ENCODE data around the gene STOML2.
"Not testable (repeated sequence)": the region's sequence is repeated elsewhere in the genome, so short reads cannot be mapped to it uniquely, and the experiment has no call there.

STOML2 gene, protein sequence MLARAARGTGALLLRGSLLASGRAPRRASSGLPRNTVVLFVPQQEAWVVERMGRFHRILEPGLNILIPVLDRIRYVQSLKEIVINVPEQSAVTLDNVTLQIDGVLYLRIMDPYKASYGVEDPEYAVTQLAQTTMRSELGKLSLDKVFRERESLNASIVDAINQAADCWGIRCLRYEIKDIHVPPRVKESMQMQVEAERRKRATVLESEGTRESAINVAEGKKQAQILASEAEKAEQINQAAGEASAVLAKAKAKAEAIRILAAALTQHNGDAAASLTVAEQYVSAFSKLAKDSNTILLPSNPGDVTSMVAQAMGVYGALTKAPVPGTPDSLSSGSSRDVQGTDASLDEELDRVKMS

DNA sequence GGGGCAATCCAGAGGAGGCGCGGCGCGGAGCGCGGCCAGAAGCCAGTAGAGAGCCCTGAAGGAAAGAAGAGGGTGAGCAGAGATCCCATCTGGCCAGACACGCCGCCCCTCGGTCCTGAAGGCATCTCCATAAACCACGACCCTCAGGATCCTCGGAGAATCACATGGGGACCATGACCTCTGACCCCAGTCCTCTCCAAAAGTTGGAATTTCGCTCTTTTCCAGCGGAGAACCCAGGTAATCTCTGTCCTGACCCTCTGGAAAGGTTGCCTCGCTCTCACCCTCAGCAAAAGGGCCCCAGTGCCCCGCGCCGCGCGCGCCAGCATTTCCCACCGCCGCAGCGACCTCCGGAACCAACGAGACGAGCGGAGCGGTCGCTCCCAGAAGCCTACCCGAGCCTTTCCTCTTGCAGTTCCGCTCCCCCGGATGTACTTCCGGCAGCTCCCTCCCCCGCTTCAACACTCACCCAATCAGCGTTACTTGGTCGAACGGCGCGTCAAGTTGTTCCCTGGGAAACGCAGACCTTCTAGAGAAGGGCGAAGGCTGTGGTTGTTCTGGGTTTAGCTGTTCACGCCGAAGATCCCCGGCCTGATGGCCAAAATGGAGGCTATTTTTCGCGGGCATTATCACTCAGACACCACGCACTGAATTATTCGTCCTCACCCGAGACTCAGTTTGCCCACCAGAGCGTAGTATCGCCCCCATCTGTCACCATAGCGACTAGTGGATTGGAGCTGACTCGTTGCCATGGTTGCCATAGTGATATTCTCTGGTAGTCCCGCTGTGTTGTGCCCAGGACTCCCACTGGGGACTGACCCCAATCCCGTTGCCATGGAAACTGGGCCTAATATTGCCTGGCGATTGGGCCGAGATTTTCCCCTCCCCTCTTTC lies at the start of gene STOML2:
TSS of gene STOML2 (minus strand) at position 363 of the 891 bp plus-strand sequence. CDS start at position 326, 37 bp downstream.
- DNase-seq (ENCODE audit: low read depth in 2 of 2) = peak; percentile 82 to 87

DNA sequence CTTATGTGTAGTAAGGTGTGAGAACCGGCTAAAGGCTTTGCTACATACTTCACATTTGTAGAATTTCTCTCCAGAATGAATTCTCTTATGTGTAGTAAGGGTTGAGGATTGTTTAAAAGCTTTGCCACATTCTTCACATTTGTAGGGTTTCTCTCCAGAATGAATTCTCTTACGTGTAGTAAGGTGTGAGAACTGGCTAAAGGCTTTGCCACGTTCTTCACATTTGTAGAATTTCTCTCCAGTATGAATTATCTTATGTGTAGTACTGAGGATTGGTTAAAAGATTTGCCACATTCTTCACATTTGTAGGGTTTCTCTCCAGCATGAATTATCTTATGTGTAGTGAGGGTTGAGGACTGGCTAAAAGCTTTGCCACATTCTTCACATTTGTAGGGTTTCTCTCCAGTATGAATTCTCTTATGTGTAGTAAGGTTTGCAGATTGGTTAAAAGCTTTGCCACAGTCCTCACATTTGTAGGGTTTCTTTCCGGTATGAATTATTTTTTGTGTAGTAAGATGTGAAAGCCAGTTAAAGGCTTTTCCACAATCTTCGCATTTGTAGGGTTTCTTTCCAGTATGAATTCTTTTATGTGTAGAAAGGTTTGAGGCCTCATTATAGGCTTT lies 45.1 kb upstream of the STOML2 start:
- not testable (repeated sequence) for DNase-seq (ENCODE audit: low read depth in 2 of 2)

DNA sequence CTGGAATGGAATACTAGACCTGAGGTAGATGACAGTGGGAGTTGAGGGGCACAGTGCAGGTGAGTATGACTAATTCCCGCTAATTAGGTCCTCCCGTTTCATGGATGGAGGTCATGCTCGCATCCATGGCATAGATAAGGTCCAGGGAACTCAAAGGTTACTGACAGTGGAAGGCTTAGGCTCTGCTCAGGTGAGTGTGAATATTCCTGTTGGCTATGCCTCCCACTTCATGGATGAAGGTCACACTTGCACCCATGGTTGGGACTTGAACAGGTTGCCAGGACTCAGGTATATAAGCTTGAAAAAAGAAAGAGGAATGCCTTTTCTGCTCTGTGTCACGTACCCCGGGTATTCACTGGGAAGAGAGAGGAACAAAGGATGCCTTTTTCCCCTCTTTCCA lies 39.1 kb upstream of the STOML2 start:
- no peak for DNase-seq (ENCODE audit: low read depth in 2 of 2)

DNA sequence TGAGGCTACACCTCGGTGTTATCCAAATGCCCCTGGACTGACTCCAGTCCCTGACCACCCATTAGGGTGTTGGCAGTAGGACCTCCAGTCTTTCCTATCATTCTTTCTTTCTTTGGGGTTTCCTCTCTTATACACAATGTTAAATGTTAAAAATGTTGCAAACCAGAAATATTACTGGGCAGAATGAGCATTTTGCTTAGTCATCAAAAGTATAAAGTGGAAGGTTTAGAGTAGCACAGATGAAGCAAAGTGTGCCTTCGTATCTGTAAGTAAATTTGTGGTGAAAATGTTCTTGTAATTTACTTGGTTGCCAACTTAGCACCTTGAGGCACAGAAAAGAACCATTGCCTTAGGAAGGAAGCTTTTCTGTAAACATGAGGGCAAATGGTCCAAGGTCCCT lies 37.2 kb upstream of the STOML2 start:
- no peak for DNase-seq (ENCODE audit: low read depth in 2 of 2)

DNA sequence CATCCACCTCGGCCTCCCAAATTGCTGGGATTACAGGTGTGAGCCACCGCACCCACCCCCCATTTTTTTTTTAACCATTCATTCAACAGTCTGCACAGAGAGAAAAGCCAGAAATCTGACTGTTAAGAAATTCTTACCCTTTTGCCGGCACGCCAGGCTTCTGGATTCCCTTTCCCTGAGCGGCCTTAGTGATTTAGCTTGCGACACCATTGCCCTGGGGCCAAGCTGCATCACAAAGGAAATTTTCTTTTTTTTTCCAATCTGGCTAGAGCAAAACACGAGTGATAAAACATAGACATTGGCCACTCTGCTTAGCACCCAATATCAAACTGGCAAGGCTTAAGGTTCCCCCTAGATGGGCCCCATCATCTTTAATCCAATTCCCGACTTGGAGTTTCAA lies 33.9 kb upstream of the STOML2 start:
- DNase-seq (ENCODE audit: low read depth in 2 of 2) = no peak

DNA sequence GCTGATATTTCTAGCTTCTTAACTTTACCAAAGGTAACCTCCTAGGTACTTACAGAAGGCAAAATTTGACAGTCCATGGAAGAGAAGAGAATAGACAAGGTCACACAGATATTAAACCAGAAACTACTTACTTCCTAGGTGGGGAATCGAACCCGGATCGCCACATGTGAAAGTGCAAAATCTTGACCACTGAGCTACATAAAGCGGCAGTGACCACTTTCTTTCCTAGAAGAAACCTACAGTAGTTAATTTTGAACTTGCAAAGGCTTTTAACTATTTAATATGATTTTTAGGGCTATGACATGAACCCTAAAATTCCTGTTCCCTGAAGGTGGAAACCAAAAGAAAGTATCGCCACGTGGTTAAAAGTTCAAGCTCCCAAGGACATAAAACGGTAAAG lies 33.1 kb upstream of the STOML2 start:
- DNase-seq (ENCODE audit: low read depth in 2 of 2) = no peak

DNA sequence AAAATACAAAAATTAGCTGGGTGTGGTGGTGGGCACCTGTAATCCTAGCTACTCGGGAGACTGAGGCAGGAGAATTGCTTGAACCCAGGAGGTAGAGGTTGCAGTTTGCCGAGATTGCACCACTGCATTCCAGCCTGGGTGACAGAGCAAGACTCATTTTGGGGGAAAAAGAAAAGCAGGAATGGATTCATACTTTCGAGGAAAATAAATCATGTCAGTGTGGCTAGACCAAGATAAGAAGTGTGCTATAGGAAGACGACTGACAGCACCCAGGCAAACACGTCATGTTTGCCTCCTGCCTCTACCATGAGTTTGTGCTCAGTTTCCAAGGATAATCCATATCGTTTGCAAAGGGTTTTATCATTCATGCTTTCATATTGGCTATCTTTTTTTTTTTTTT lies 32.0 kb upstream of the STOML2 start:
- DNase-seq (ENCODE audit: low read depth in 2 of 2) = no peak

DNA sequence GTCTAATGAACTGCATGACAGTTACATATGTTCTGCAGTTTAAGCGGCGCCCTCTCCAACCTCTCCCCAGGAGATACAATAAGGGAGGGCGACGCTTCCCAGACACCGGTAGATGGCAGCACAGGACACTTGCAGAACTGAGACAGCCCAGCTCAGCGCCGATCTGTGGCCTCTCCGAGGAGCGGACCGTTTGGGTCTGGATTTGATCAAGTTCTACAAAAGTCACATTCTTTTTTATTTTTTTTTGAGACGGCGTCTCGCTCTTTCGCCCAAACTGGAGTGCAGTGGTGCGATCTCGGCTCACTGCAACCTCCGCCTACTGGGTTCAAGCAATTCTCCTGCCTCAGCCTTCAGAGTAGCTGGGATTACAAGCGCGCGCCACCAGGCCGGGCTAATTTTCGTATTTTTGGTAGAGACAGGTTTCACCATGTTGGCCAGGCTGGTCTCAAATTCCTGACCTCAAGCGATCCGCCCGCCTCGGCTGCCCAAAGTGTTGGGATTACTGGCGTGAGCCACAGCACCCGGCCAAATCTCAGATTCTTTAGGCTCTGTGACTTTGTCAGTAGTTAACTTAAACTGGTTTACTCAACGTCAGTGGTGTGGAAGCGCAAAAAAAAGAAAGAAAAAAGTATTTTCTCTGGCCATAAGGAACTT lies 14.1 kb upstream of the STOML2 start:
- peak; percentile 65 to 73 for DNase-seq (ENCODE audit: low read depth in 2 of 2)

DNA sequence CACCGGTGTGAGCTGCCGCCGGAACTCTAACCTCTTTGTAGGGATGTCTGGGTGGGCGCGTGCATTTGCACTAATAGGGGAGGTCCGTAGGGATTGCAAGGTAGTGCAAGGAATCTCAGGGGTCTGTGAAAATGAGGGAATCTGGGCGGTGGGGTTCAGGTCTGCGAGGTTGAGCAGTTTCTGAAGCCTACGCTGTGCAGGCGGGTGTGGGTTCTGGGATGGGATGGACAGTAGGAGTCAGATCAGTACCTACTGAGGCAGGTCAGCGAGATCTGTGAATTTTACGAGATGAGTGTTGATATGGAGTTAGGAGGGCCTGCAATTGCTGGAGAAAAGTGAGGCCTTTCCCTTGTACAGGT lies 13.6 kb upstream of the STOML2 start:
- no peak for DNase-seq (ENCODE audit: low read depth in 2 of 2)

DNA sequence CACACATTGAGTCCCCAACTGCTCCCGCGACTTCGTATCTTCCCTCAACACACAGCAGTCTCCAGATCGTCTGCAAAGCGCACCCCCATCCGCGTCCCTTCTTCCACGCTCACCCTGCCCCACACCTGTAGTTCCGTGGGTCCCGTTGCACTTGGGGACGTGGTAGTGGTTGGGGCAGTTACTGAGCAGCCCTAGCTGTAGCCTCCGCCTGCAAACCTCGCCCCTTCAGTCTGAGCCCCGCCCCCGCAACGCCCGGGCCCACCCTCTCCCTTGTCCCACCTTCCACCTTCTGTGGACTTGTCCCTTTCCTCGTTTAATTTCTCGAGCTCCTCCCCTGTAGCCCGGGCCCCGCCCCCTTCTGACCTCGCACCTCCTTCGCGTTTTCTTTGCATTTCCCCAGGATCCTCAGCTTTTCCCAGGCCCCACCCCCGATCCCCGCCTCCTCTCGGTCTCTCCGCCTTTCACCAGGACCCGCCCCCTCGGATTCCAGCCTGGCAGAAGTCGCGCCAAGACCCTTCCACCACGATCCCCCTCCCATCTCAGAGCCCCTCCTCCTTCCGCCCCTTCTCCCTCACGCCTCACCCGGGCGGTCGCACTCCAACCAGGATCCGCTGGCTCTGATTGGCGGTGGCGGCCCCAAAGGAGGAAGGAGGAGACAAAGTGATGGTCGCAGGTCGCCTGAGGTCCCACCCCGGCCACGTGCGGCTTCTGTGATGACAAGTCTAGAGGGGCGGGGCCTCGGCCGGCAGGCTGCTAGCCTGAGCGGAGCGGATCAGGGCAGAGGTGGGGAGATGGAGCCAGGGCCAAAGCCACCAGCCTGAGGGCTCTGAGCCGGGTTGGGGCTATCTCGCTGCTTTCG lies 13.0 kb upstream of the STOML2 start, which contains the start of gene ATOSB:
TSS of gene ATOSB (minus strand) at position 183 of the 859 bp plus-strand sequence. CDS start 7,588 bp downstream, outside the sequence.
- DNase-seq (ENCODE audit: low read depth in 2 of 2) = peak; percentile 92

DNA sequence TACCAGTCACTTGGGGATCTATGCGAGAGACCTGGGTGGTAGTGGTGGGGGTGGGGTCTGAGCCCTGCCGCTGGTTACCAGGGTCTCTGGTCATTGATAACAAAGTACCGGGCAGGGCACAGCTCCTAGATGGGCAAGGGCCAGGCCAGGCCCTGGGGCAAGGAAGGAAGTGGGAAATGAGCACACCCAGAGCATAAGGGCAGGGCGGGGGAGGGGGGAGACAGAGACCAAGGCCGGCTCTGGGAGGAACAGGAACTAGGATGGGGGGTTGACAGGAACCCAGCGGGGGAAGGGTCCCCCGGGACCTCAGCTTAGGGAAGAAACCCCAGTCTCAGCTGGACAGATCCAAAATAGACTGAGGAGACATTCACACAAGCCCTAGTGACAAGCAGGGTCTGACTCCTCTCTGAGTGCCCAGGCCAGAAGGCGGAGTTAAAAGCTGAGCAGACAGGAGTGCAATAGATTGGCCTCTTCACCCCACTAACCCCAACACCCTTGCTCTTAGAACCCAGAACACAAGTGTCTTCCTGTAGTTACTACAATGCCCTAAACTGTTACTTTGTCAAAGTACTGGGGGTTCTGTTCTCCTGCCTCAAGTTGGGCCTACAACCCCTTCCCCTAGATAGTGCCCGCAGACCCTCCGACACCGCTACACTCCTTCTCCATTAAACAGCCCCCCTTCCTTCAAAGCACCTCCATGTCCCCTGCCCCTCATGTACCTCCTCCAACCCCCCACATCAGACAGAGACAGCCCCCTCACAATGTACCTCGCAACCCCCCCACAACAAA lies 12.1 kb upstream of the STOML2 start:
- DNase-seq (ENCODE audit: low read depth in 2 of 2) = no peak

DNA sequence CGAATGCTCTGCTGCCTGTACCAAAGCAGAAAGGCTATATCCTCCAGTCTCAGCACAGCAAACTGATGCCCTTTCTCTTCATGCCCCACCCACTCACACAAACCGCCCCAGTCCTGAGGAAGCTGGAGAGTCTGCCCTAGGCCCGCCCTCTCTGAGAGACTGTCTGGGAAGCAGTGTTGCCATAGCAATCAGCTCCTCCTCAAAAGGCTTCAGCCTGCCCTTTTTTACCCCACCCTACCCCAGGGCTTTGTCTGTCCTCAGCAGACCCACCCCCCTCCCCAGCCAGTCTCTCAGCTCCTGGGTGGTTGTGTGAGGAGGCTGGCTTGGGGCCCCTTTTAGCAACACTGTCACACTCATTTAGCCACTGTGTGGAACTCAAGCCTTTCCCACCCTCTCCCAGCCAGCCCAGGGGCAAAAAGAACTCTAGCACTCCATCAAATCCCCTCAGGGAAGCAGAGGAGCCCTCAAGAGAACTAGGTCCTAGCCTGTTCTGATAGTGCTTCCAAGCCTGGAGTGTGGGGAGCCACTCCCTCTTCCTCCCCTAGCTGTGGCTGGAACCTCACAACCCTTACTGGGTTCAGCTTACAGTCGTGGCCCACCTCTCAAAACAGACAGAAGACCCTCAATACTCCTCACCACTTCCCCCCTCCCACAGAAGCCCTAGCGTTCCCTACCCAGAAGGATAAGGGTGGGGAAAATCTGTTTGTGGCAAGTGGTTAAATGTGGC lies 11.3 kb upstream of the STOML2 start:
- DNase-seq (ENCODE audit: low read depth in 2 of 2) = peak; percentile 57 to 60

DNA sequence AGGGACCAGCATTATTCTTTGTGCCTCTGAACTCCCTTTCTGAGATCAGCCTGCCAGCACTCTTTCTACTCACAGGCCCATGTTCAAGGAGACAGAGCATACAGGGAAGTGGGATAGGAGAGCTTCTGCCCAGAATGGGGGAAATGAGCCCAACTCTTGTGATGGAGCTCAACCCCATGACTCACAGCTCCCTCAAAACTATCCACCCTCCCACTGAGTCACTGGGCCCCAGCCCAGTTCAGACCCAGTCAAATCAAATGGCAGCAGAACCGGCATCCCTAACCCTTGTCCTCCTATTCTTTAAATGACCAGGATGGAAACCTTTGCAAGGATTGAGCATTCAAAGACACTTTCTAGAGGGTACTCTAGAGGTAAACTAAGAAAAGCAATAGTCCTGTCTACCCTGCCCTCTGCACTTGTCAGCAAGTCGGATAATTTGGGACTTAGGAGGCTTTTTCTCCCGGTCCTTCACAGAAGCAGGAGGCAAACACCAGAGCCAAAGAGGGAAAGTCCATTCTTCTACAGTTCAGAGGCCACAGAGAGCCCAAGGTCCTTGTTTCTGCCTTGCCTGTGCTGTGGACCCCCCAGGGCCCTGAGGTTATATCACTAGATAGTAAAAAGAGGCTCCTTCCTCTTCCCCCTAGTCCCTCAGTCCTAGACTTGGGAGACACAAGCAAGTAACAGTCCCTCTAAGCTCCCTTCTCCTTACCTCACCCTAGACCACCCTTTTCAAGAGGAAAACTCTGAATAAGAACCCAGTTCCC lies 9.5 kb upstream of the STOML2 start:
- DNase-seq (ENCODE audit: low read depth in 2 of 2) = no peak

DNA sequence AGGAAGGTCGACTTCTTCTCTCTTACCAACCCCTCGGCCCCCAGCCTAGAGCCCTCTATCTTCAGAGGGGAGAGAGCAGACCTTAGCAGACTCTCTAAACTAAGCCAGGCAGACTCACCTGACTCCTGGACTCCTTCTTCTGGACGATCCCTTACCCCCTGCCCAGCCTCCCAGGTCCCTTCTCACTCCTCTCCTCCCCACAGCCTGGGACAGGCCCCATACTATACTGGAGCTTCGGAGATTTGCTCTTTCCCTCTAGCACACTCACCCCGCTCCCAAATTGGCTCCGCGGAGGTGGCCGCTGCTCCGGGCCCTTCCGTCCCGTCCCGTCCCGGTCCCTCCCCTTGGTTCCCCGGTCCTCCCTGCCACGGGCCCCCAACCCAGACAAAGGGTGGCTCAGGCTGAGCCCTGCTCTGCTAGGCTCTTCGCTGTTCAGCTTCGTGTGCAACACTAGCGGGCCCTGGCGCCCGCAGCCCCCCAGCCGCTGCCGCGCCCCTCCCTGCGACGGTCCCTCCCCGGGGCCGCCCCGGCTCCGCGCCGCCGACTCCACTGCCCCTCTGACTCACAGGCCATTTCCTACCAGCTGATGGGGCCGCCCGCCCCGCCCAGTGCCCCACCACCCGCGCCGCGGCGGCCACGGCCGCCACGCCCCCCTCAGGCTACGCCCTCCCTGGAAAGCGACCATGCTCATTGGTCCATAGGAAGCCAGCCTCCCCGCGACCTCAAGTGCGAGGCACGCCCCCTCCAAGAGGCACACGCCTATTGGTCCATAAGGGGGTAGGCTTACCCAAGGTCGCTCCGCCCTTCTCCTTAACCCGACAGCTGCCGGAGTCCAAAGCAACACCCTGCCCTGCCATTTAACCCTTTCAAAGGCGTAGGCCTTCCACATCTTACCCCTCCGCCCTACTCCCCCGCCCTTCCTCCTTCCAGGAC lies 8.3 kb upstream of the STOML2 start:
- peak; percentile 91 to 93 for DNase-seq (ENCODE audit: low read depth in 2 of 2)

DNA sequence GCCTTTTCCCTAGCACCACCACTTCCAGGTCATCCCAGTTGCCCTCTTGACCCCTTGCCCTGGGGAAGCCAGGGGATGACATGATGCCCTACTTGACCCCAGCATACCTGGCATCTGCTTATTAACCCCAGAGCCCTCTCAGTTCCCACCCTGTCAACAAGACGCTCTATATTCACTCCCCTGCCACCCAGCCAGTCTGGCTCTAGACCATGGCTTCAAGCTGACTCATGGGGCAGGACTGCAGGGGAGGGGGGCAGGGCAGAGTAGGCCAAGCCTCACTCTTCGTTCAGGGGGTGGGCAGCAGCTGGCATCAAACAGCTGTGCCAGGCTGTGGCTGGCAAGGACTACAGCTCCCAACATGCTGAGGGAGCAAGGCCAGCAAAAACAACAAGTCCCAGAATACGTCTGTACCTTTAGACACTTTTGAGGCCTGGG lies 7.4 kb upstream of the STOML2 start:
- DNase-seq (ENCODE audit: low read depth in 2 of 2) = no peak

DNA sequence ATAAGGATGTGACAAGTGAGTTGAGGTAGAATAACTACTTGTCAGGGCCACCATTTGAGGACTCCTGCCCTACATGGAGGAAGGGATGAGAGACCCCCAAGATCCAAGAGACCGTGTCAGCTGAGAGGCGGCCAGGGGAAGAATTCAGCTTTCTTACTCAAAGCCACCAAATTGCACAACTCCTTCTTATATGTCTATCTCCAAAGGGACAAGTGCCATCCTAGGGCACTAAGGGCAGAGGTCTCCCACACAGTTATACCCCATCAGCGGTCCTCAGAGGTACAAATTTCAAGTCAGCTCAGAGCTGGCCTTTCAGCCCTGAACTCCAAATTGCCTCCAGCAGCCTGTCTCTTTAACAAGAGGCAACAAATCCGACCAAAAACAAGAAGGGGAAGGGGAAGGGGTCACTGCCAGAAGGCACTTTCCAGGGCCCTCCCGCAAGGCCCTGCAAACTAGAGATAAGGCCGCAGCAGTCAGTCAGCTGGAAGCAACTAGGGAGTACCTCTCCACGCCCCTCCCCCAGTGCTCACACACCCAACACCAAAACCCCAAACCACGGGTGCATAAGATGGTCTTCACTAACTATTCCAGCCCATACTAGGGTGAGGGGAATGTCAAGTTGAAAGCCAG lies 6.1 kb upstream of the STOML2 start:
- no peak for DNase-seq (ENCODE audit: low read depth in 2 of 2)

DNA sequence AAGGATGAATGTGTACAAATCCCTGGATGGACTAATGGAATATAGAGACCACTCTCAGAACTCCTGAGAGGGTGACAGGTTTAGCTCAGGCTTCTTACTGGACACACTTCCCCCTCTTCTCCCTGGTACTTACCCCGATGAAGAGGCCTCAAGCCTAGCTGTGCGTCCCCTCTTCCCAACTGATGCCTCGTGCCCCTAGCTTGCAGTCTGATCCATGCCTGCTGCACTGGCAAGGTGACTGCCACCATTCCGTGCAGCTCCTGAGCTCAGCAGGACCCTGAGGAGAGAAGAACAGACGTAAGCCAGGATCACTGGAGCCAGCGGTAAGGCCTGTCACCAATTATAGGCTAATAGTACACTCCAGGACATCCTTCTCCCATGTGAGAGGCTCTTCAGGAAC lies 5.5 kb upstream of the STOML2 start:
- no peak for DNase-seq (ENCODE audit: low read depth in 2 of 2)
